ENCODE measurements around the gene ETAA1.

ETAA1 gene

GRCh38 chr2:67445652-67446268, 48.6 kb downstream of the ETAA1 start:
- no peak for DNase-seq

- DNase-seq = no peak
These were observed 49.4 kb downstream of the ETAA1 start for GRCh38 chr2:67446491-67446911.

- no peak for DNase-seq
These were observed 51.5 kb downstream of the ETAA1 start for GRCh38 chr2:67448648-67449047.

GRCh38 chr2:67451086-67451832, 54.1 kb downstream of the ETAA1 start:
- no peak for DNase-seq

GRCh38 chr2:67453310-67453709, 56.2 kb downstream of the ETAA1 start:
- no peak for DNase-seq

- no peak for DNase-seq
These were observed 58.3 kb downstream of the ETAA1 start for GRCh38 chr2:67455219-67456142.

GRCh38 chr2:67456428-67456827, 59.3 kb downstream of the ETAA1 start:
- no peak for DNase-seq

- DNase-seq = no peak
These were observed 60.6 kb downstream of the ETAA1 start for GRCh38 chr2:67457699-67458098.

GRCh38 chr2:67459761-67460160, 62.6 kb downstream of the ETAA1 start:
- DNase-seq = no peak

All from stimulated activated CD4-positive, alpha-beta T cell treated with anti-CD3 and anti-CD28 coated beads, Interleukin-4, amount 100 ng/mL, for 4 hours (primary cell).